Activated naive CD4-positive, alpha-beta T cell treated with anti-CD3 and anti-CD28 coated beads for 36 hours (primary cell): ENCODE data around the gene TSSK2. TPM values are rescaled to one million over a fixed set of nuclear protein-coding genes. Genes with fewer than 3 reads are reported as not detected.

Source experiments
- CTCF ChIA-PET: fragments of 350-600 bp; sonication (Branson Sonifier 250); formaldehyde crosslinking; loops from one replicate; lab custom pipeline; 2021; ENCODE audit warnings: antibody characterized with exemption; lab: Charles Lee
- DNase-seq: peaks from one replicate; pipeline ENCODE4 v3.0.0-alpha.2; 2020
- H3K27ac Mint-ChIP-seq: one replicate; pipeline ENCODE4 v1.8.0; 2021; ENCODE audit warnings: mild to moderate bottlenecking, mixed read lengths
- H3K27me3 Mint-ChIP-seq: one replicate; pipeline ENCODE4 v1.8.0; 2021; ENCODE audit warnings: low read depth, mixed read lengths
- H3K36me3 Mint-ChIP-seq: one replicate; pipeline ENCODE4 v1.8.0; 2021; ENCODE audit warnings: low read depth, mixed read lengths
- H3K4me1 Mint-ChIP-seq: one replicate; pipeline ENCODE4 v1.8.0; 2021; ENCODE audit warnings: low read depth, mixed read lengths
- H3K4me3 Mint-ChIP-seq: one replicate; pipeline ENCODE4 v1.8.0; 2021; ENCODE audit warnings: mild to moderate bottlenecking, moderate library complexity, mixed read lengths
- H3K9me3 Mint-ChIP-seq: one replicate; pipeline ENCODE4 v1.8.0; 2021; ENCODE audit warnings: mixed read lengths
- intact Hi-C: fragments of 100-400 bp; cut with micrococcal nuclease; formaldehyde crosslinking; loops from one replicate; pipeline ENCODE4 v1.15.1; 2023
- total RNA-seq, 2 experiments: library from RNA; stranded (reverse); gene quantifications; one replicate each; pipeline ENCODE4 v1.2.3, GENCODE V29; 2021

TSSK2 gene
- total RNA-seq, 2 experiments from 2014 or later = not detected

- Mint-ChIP-seq H3K4me1 (peaks cover 39% of the 10 kb centered on the region), H3K36me3 (peaks cover 6% of the 10 kb centered on the region), H3K9me3 (no peaks in the 10 kb centered on the region), H3K27ac (peak overlapping the region; percentile 80), H3K4me3 (peak overlapping the region; percentile 96), H3K27me3 (peaks cover 26% of the 10 kb centered on the region)
- intact Hi-C loops = no loop called here
- CTCF ChIA-PET = no interaction called here
- no peak for DNase-seq
Measured at GRCh38 chr22:19172213-19173046, 41.3 kb downstream of the TSSK2 start.

DNA sequence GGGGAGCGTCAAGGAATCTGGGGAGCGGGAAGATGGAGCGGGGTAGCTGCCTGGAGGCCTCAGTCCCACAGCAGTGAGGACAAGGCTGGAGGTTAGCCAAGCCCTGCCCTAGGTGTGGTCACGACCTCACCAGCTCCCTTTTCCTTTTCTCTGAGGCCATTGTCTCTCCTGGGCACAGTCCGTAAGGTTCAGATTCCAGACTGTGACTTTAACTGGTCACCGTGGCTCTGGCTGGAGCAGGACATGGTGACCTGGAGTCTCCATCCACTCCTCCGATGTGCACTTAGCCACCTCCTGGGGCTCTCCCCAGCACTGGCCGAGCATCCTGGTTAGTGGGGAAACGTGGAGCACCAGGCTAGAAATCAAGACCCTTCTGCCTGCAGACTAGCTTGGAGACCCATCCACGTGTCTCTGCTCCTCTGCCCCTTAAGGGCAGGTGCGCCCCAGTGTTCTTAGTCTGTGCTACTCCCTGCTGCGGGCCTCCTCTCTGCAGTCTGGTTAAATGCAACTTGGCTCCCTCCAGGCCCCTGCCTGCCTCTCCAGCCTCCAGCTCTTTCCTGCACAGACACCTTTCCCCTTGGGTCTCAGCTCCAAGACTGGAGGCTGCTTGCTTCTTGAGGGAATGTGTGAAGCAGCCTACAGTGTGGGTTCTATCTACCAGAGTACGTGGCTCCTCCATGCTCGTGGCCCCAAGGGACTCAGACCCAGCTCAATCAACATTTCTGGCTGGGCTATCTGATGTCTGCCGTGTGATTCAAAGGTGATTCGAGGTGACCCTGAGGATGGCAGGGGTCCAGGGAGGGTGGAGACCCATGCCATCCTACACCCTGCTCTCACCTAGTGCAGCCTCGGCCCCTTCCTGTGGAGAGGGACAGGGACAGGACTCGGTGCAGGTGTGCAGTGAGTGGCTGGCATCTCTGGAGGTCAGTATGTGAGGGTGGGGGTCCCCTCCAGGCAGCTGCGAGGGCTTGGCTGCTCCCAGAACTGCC, 42.2 kb downstream of the TSSK2 start:
- Mint-ChIP-seq H3K4me3 (peak overlapping the region; percentile 96), H3K9me3 (no peaks in the 10 kb centered on the region), H3K27me3 (peaks cover 18% of the 10 kb centered on the region), H3K4me1 (peaks cover 39% of the 10 kb centered on the region), H3K27ac (peak overlapping the region; percentile 80), H3K36me3 (peaks cover 6% of the 10 kb centered on the region)
- CTCF ChIA-PET = no interaction called here
- intact Hi-C loops = no loop called here
- DNase-seq = no peak

DNA sequence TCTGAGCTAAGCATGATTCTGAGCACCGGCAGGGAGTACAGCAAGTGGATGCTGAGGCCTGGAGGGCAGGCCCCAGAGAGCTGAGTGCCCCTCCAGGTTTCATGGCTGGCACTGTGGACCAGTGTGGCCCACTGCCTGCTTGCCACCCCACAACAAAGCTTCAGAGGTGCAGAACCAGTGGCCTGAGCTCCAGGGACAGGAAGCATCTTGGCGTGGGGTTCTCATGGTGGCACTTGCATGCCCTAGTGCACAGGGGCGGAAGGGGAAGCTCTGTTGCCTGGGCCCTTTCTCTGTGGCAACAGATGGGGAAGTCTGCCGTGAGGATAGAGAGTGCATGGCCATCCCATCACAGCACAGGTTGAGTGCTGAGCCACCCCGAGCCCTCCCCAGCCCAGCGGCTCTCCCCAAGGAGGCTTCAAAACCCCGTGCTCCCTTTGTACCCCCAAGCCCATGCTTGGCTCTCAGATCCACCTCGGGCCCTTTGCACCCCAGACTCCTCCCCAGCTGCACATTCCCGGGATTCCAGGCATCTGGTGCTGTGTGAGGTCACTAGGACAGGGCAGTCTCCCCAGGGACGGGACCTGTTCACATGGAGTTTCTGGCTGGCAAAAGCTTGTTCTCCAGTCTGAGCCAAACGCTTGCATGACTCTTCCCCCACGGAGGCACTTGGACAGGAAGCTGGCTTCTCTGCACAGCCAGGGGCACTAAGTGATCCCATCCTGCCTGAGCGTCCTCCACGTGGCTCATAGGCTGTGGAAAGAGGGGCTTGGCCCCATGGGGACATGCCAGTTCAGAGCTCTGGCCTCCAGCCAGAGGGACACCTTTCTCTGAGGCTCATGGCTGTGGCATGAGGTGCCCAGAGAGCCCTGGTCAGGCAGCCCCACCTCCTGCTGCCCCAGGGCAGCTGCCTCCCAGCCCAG, 43.3 kb downstream of the TSSK2 start:
- Mint-ChIP-seq H3K36me3 (peaks cover 6% of the 10 kb centered on the region), H3K4me3 (peak overlapping the region; percentile 18), H3K27me3 (peaks cover 10% of the 10 kb centered on the region), H3K9me3 (no peaks in the 10 kb centered on the region), H3K4me1 (peaks cover 42% of the 10 kb centered on the region), H3K27ac (peak overlapping the region; percentile 24)
- intact Hi-C loops = loop anchor here (5.0 kb wide), 1 partner anchor 258 kb away; the partner anchor contains the start of genes HIRA and MRPL40
- DNase-seq = no peak
- CTCF ChIA-PET = no interaction called here

- Mint-ChIP-seq H3K4me3 (no peak overlapping the region), H3K9me3 (no peaks in the 10 kb centered on the region), H3K4me1 (peaks cover 39% of the 10 kb centered on the region), H3K27me3 (peaks cover 4% of the 10 kb centered on the region), H3K27ac (no peak overlapping the region), H3K36me3 (peaks cover 6% of the 10 kb centered on the region)
- CTCF ChIA-PET = no interaction called here
- intact Hi-C loops = loop anchor here (5.0 kb wide), 1 partner anchor 257 kb away; the partner anchor contains the start of genes HIRA and MRPL40
- DNase-seq = no peak
Measured at GRCh38 chr22:19175026-19175601, 44.0 kb downstream of the TSSK2 start.

DNA sequence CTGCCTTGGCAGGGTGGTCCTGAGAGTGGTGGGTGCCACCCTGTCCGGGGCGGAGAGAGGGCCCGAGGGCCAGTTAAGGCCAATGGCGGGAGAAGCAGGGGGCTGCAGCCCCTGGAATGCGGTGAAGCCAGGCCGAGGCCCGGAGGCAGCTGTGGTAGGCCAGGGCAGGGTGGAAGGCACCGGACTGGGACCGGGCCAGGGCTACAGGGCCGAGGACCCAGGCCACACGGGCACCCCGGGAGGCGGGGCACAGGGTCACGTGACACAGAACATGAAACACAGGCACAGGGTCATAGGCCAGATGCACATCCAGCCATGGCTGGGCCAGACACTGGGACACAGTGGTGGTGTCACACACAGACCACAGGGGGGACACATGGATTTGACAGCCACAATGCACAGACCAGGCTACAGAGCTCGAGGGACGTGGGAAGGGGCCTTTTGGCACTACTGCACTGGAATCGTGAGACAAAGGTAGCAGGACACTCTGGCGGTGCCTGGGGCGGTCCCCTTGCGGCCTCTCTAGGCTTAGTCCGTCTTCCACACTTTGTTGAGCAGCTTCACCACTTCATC, 44.6 kb downstream of the TSSK2 start:
- no peaks in the 10 kb centered on the region for H3K27me3 Mint-ChIP-seq
- CTCF ChIA-PET = no interaction called here
- peaks cover 34% of the 10 kb centered on the region for H3K4me1 Mint-ChIP-seq
- H3K27ac Mint-ChIP-seq = no peak overlapping the region
- H3K9me3 Mint-ChIP-seq = no peaks in the 10 kb centered on the region
- H3K36me3 Mint-ChIP-seq = peaks cover 6% of the 10 kb centered on the region
- DNase-seq = no peak
- peak overlapping the region; percentile 34 for H3K4me3 Mint-ChIP-seq
- intact Hi-C loops = loop anchor here (5.0 kb wide), 1 partner anchor 257 kb away; the partner anchor contains the start of genes HIRA and MRPL40

- Mint-ChIP-seq H3K4me1 (peaks cover 37% of the 10 kb centered on the region), H3K27ac (no peak overlapping the region), H3K4me3 (peak overlapping the region; percentile 57), H3K27me3 (no peaks in the 10 kb centered on the region), H3K9me3 (no peaks in the 10 kb centered on the region), H3K36me3 (peaks cover 4% of the 10 kb centered on the region)
- CTCF ChIA-PET = no interaction called here
- DNase-seq = no peak
- intact Hi-C loops = loop anchor here (5.0 kb wide), 1 partner anchor 256 kb away; the partner anchor contains the start of genes HIRA and MRPL40
Measured at GRCh38 chr22:19176175-19176643, 45.1 kb downstream of the TSSK2 start.

DNA sequence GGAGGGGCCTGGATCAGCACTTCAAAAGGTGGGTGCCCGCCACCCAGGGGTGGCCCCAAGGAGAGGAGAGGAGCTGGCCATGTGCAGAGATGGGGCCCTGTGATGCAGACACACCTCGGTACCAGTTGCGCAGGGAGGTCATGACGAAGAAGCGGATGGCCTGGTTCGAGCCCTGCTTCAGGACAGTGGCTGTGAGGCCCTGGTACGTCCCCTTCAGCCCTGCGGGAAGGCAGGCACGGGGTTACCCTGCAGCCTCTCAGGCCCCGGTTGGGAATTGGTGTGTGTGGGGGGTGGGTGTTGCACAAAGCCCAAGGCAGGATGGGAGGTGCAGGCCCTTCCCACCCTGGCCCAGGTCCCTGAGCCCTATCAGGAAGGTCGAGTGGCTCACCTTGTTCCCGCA, 45.6 kb downstream of the TSSK2 start:
- CTCF ChIA-PET = no interaction called here
- Mint-ChIP-seq H3K36me3 (peaks cover 4% of the 10 kb centered on the region), H3K4me1 (peaks cover 41% of the 10 kb centered on the region), H3K27me3 (no peaks in the 10 kb centered on the region), H3K9me3 (no peaks in the 10 kb centered on the region), H3K4me3 (peak overlapping the region; percentile 57), H3K27ac (no peak overlapping the region)
- no peak for DNase-seq
- intact Hi-C loops = loop anchor here (5.0 kb wide), 1 partner anchor 256 kb away; the partner anchor contains the start of genes HIRA and MRPL40

DNA sequence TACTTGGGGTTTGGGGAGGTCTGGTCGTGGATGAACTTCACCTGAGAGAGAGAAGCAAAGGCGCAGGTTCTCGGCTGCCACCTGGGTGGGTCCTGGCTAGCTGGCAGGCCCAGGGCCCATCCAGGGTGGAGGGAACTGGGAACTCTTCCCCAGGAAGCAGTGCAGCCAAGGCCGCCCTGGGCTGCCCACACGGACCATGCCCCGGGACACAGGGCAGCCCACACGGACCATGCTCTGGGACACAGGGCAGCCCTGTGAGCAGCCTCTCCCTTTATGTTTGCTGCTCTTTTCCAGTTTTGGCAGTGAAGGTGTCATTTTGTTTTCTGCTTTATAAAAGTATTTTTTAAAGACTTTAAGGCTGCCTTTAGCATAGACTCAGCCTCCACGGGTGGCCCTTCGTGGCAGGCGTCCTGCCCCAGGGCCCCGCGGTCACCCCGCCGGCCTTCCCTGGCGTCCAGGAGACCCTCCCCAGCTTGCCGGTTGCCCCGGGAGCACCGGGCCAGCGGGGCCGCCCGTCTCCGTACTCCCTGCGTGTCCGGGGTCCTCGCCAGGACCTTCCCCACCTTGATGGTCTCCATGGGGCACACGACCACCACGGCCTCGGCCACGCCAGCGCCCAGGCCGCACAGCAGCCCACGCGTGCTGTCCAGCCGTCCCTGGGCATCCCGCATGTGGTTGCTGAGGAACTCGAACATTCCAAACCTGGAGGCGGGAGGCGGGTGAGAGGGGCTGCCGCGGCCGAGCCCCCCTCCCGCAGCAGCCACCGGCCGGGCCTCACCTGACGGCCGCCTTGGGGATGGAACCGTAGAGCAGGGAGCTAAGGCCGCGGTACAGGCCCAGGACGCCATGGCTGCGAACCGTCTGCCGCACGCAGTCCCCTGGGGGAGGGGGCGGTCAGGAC, 46.3 kb downstream of the TSSK2 start:
- no peaks in the 10 kb centered on the region for H3K9me3 Mint-ChIP-seq
- no peak for DNase-seq
- H3K36me3 Mint-ChIP-seq = peaks cover 1% of the 10 kb centered on the region
- no peak overlapping the region for H3K27ac Mint-ChIP-seq
- peak overlapping the region; percentile 57 for H3K4me3 Mint-ChIP-seq
- no peaks in the 10 kb centered on the region for H3K27me3 Mint-ChIP-seq
- peaks cover 44% of the 10 kb centered on the region for H3K4me1 Mint-ChIP-seq
- CTCF ChIA-PET = interaction anchor here (0.6 to 1.7 kb wide), 3 partner anchors 301 to 710 kb away, joined by 3 to 5 read pairs (median 3); partner anchors contain the start of gene UFD1
- intact Hi-C loops = loop anchor here (2.0 to 5.0 kb wide), 4 partner anchors 33 to 255 kb away; partner anchors contain the start of genes DGCR2, ESS2, HIRA and MRPL40

GRCh38 chr22:19178065-19178656, 47.1 kb downstream of the TSSK2 start:
- CTCF ChIA-PET = interaction anchor here (0.6 to 1.7 kb wide), 5 partner anchors 13 to 709 kb away, joined by 3 to 5 read pairs (median 3); partner anchors contain the start of gene UFD1
- Mint-ChIP-seq H3K27me3 (no peaks in the 10 kb centered on the region), H3K9me3 (no peaks in the 10 kb centered on the region), H3K27ac (no peak overlapping the region), H3K36me3 (peaks cover 1% of the 10 kb centered on the region), H3K4me1 (peaks cover 39% of the 10 kb centered on the region), H3K4me3 (peak overlapping the region; percentile 65)
- intact Hi-C loops = loop anchor here (2.0 to 5.0 kb wide), 4 partner anchors 33 to 254 kb away; partner anchors contain the start of genes DGCR2, ESS2, HIRA and MRPL40
- DNase-seq = peak; percentile 41
